H1 (cell line): ENCODE measurements around the gene TGFBI. TPM values are rescaled to one million over a fixed set of nuclear protein-coding genes. Genes with fewer than 3 reads are reported as not detected.

ENCODE experiments used
- CTCF ChIA-PET: fragments of 300-600 bp; sonication (Branson Sonifier 250); formaldehyde crosslinking; loops from one replicate; lab custom pipeline; 2021; ENCODE audit not compliant: partially characterized antibody; lab: Charles Lee
- POLR2A ChIA-PET: fragments of 300-600 bp; sonication (Branson Sonifier 250); formaldehyde crosslinking; loops from one replicate; lab custom pipeline; 2021; ENCODE audit warnings: inconsistent platforms; ENCODE audit not compliant: partially characterized antibody; lab: Charles Lee
- DNase-seq, 2 experiments: peaks; one replicate each; pipeline versions ENCODE4 v3.0.0 to v3.0.0-alpha.2; 2010 to 2022; ENCODE audit warnings: low spot score in 2 of 2, low read depth in 1 of 2, mixed read lengths in 1 of 2
- FAIRE-seq: peaks from 2 replicates; lab custom pipeline; 2011; peaks lifted over from hg19 to GRCh38; lab: Jason Lieb, UNC
- H2AFZ ChIP-seq: 2 replicates; pipeline ENCODE4 v1.8.1; 2012; ENCODE audit warnings: low read length, inconsistent platforms
- H2AK5ac ChIP-seq: 2 replicates; pipeline ENCODE4 v1.6.1; 2013; ENCODE audit warnings: low read depth, low read length
- H2BK120ac ChIP-seq: replicated peaks from 2 replicates; pipeline ENCODE3; 2013; ENCODE audit warnings: low read depth, low read length, inconsistent platforms
- H2BK12ac ChIP-seq: 2 replicates; pipeline ENCODE4 v1.6.1; 2013; ENCODE audit warnings: low read depth, low read length
- H2BK15ac ChIP-seq: 2 replicates; pipeline ENCODE4 v1.6.1; 2013; ENCODE audit warnings: low read length
- H2BK20ac ChIP-seq: 2 replicates; pipeline ENCODE4 v1.6.1; 2013; ENCODE audit warnings: low read length
- H2BK5ac ChIP-seq: 2 replicates; pipeline ENCODE4 v1.6.1; 2013; ENCODE audit warnings: low read depth, low read length
- H3K14ac ChIP-seq: 2 replicates; pipeline ENCODE4 v1.6.1; 2013; ENCODE audit warnings: inconsistent platforms; ENCODE audit not compliant: insufficient read length
- H3K18ac ChIP-seq: 2 replicates; pipeline ENCODE4 v1.6.1; 2013; ENCODE audit warnings: low read length; ENCODE audit errors: extremely low read depth
- H3K23ac ChIP-seq: 2 replicates; pipeline ENCODE4 v1.6.1; 2013; ENCODE audit warnings: inconsistent platforms; ENCODE audit not compliant: insufficient read length
- H3K23me2 ChIP-seq: 2 replicates; pipeline ENCODE4 v1.6.1; 2013; ENCODE audit warnings: low read depth, low read length
- H3K27ac ChIP-seq: 2 replicates; pipeline ENCODE4 v1.6.1; 2011; ENCODE audit warnings: low read depth, low read length, inconsistent platforms
- H3K27me3 ChIP-seq, 4 experiments: replicated peaks in 1 of 4; 1 replicate in 1 of 4; 2 replicates in 3 of 4; pipeline versions ENCODE4 v1.6.1 to v1.8.1; 2011 to 2013; ENCODE audit warnings: low read length in 3 of 4, mild to moderate bottlenecking in 3 of 4, inconsistent platforms in 2 of 4, mixed read lengths in 2 of 4, moderate library complexity in 1 of 4; ENCODE audit not compliant: control insufficient read depth in 3 of 4, insufficient read depth in 3 of 4; ENCODE audit errors: extremely low read depth in 1 of 4
- H3K36me3 ChIP-seq, 4 experiments: 2 replicates each; pipeline versions ENCODE4 v1.6.1 to v1.8.1; 2011 to 2013; ENCODE audit warnings: mild to moderate bottlenecking in 4 of 4, low read length in 3 of 4, moderate library complexity in 2 of 4, control low read depth in 1 of 4, inconsistent platforms in 1 of 4; ENCODE audit not compliant: insufficient read depth in 4 of 4, control insufficient read depth in 2 of 4
- H3K4ac ChIP-seq: replicated peaks from 2 replicates; pipeline ENCODE3; 2013; ENCODE audit warnings: low read length, low read depth, mixed read lengths, inconsistent platforms; ENCODE audit not compliant: insufficient read length
- H3K4me1 ChIP-seq, 4 experiments: replicated peaks in 1 of 4; 1 replicate in 1 of 4; 2 replicates in 3 of 4; pipeline versions ENCODE4 v1.6.1 to v1.8.1; 2011 to 2013; ENCODE audit warnings: low read length in 3 of 4, inconsistent platforms in 2 of 4, mixed read lengths in 1 of 4; ENCODE audit not compliant: insufficient read depth in 4 of 4, control insufficient read depth in 3 of 4
- H3K4me2 ChIP-seq, 2 experiments: 2 replicates each; pipeline versions ENCODE4 v1.6.1 to v1.8.1; 2011 to 2013; ENCODE audit warnings: low read depth in 2 of 2, low read length in 2 of 2, control low read depth in 1 of 2, inconsistent platforms in 1 of 2, mild to moderate bottlenecking in 1 of 2; ENCODE audit not compliant: insufficient read depth in 1 of 2
- H3K4me3 ChIP-seq, 4 experiments: fragments of 200-600, 300-600 bp in 1 of 4; sonication (generic), shearing (Covaris generic), sonication (Bioruptor Twin) in 1 of 4; 2 replicates each; pipeline versions ENCODE4 v1.5.1 to v1.8.1; 2011 to 2016; ENCODE audit warnings: low read length in 4 of 4, low read depth in 3 of 4, control low read depth in 2 of 4, inconsistent platforms in 2 of 4, mild to moderate bottlenecking in 2 of 4, mixed read lengths in 1 of 4, moderate library complexity in 1 of 4; ENCODE audit not compliant: insufficient read depth in 2 of 4; ENCODE audit errors: extremely low read depth in 1 of 4
- H3K56ac ChIP-seq: replicated peaks from 2 replicates; pipeline ENCODE3; 2013; ENCODE audit warnings: low read depth, mild to moderate bottlenecking, mixed read lengths, low read length, inconsistent platforms; ENCODE audit not compliant: insufficient read length
- H3K79me1 ChIP-seq: 2 replicates; pipeline ENCODE4 v1.6.1; 2013; ENCODE audit warnings: low read depth, low read length, control low read depth
- H3K79me2 ChIP-seq, 2 experiments: 2 replicates each; pipeline versions ENCODE4 v1.6.1 to v1.8.1; 2012 to 2013; ENCODE audit warnings: low read length in 2 of 2, mild to moderate bottlenecking in 2 of 2, inconsistent platforms in 1 of 2; ENCODE audit not compliant: insufficient read depth in 2 of 2, control insufficient read depth in 1 of 2
- H3K9ac ChIP-seq, 4 experiments: replicated peaks in 1 of 4; 1 replicate in 1 of 4; 2 replicates in 3 of 4; pipeline versions ENCODE4 v1.6.1 to v1.8.1; 2011 to 2013; ENCODE audit warnings: low read depth in 3 of 4, low read length in 3 of 4, control low read depth in 2 of 4, mild to moderate bottlenecking in 2 of 4, moderate library complexity in 2 of 4, inconsistent platforms in 1 of 4; ENCODE audit errors: extremely low read depth in 1 of 4
- H3K9me3 ChIP-seq, 2 experiments: 2 replicates each; pipeline versions ENCODE4 v1.6.1 to v1.8.1; 2012 to 2013; ENCODE audit warnings: mild to moderate bottlenecking in 2 of 2, moderate library complexity in 2 of 2, control low read depth in 1 of 2, inconsistent platforms in 1 of 2, low read depth in 1 of 2, low read length in 1 of 2, mixed read lengths in 1 of 2; ENCODE audit not compliant: insufficient read depth in 2 of 2
- H4K20me1 ChIP-seq, 2 experiments: replicated peaks in 1 of 2; 2 replicates each; pipeline versions ENCODE3 to v1.8.1; 2011 to 2013; ENCODE audit warnings: inconsistent platforms in 2 of 2, low read length in 2 of 2, mild to moderate bottlenecking in 1 of 2; ENCODE audit not compliant: insufficient read depth in 2 of 2, control insufficient read depth in 1 of 2
- H4K5ac ChIP-seq: 2 replicates; pipeline ENCODE4 v1.6.1; 2013; ENCODE audit warnings: low read length, low read depth, mixed read lengths, inconsistent platforms; ENCODE audit not compliant: insufficient read length
- H4K8ac ChIP-seq: 2 replicates; pipeline ENCODE4 v1.8.0; 2013; ENCODE audit warnings: mild to moderate bottlenecking, moderate library complexity, low read length, inconsistent platforms; ENCODE audit not compliant: insufficient read depth; ENCODE audit errors: extremely low read depth
- H4K91ac ChIP-seq: replicated peaks from 2 replicates; pipeline ENCODE3; 2013; ENCODE audit warnings: low read length, mixed read lengths, inconsistent platforms; ENCODE audit not compliant: insufficient read length
- KDM4A ChIP-seq: IDR thresholded peaks from one replicate; pipeline ENCODE4 v1.7.1; 2012; ENCODE audit warnings: low read depth, mild to moderate bottlenecking, moderate library complexity, low read length, inconsistent platforms; ENCODE audit not compliant: severe bottlenecking
- WGBS, 2 experiments: shearing (Covaris generic) in 1 of 2; methylation state at CpG; one replicate each; pipeline versions ENCODE4 v1.1.6 to v1.1.7; 2013 to 2015; ENCODE audit warnings: low lambda C conversion rate in 2 of 2, mixed read lengths in 2 of 2, inconsistent platforms in 1 of 2, low coverage in 1 of 2, missing lambda C conversion rate in 1 of 2; ENCODE audit not compliant: insufficient replicate concordance in 2 of 2, insufficient coverage in 1 of 2, insufficient read length in 1 of 2; ENCODE audit errors: extremely low coverage in 1 of 2, missing lambda C conversion rate in 1 of 2; 5-methylcytosine and 5-hydroxymethylcytosine counted together
- polyA plus RNA-seq, 7 experiments: library from polyadenylated mRNA; depleted of rRNA in 3 of 7; stranded (reverse) in 5 of 7; unstranded in 2 of 7; fragments of >200 nt in 5 of 7; fragments of 200-250 nt in 2 of 7; gene quantifications; 1 replicate in 5 of 7; 2 replicates in 1 of 7; 4 replicates in 1 of 7; pipeline versions ENCODE4 v1.2.1 to v1.2.3, GENCODE V29; 2011 to 2013; ENCODE audit warnings: missing spikeins in 2 of 7, mixed read lengths in 2 of 7
- total RNA-seq: library from RNA; stranded (reverse); fragmentation: NEBNext Ultra II Directional; extraction: Animal tissue kit (Norgen Biotek cat#: 25700); gene quantifications from 2 replicates; pipeline ENCODE4 v1.2.1, GENCODE V29; 2021

TGFBI gene
- total and polyA plus RNA-seq, 2 of the 8 experiments (the other 6 are each of a cell fraction or from before 2014, with no cell fraction given) = 6.0 to 8.5 TPM

GRCh38 chr5:136067422-136067821 is 38.6 kb downstream of the TGFBI start:
- H3K56ac ChIP-seq = no peak overlapping the region
- no peak overlapping the region for H3K4me3 ChIP-seq
- TF ChIP-seq KDM4A = no peak
- H3K9ac ChIP-seq = no peak overlapping the region
- ChIA-PET POLR2A (no interaction called here), CTCF (interaction anchor here (0.7 to 8.2 kb wide), 2 partner anchors 10 to 11 kb away, joined by 3 to 98 read pairs; no protein-coding TSS in a partner anchor)
- H3K27me3 ChIP-seq = no peaks in the 10 kb centered on the region
- no peak overlapping the region for H2BK5ac ChIP-seq
- no peak overlapping the region for H3K4me2 ChIP-seq
- FAIRE-seq = no peak
- no peak for DNase-seq
- H4K20me1 ChIP-seq = no peaks in the 10 kb centered on the region
- no peak overlapping the region for H3K18ac ChIP-seq
- no peak overlapping the region for H3K14ac ChIP-seq
- 93% methylated on average over 1 of the region's 1 CpG; no CpG with 5 or more reads in 1 of the 2 experiments for WGBS, 2 experiments
- no peak overlapping the region for H4K91ac ChIP-seq
- no peaks in the 10 kb centered on the region for H3K79me1 ChIP-seq
- H3K9me3 ChIP-seq = no peaks in the 10 kb centered on the region
- H2BK20ac ChIP-seq = no peak overlapping the region
- no peak overlapping the region for H2BK120ac ChIP-seq
- H2AFZ ChIP-seq = no peak overlapping the region
- no peak overlapping the region for H4K8ac ChIP-seq
- H2BK15ac ChIP-seq = no peak overlapping the region
- H3K23ac ChIP-seq = no peak overlapping the region
- no peak overlapping the region for H2AK5ac ChIP-seq
- H3K4ac ChIP-seq = no peak overlapping the region
- H3K4me1 ChIP-seq = no peaks in the 10 kb centered on the region; a peak in 1 of 7 replicates
- no peaks in the 10 kb centered on the region for H3K36me3 ChIP-seq
- H2BK12ac ChIP-seq = no peak overlapping the region
- H3K27ac ChIP-seq = no peak overlapping the region
- H3K23me2 ChIP-seq = no peaks in the 10 kb centered on the region
- H3K79me2 ChIP-seq = no peaks in the 10 kb centered on the region
- H4K5ac ChIP-seq = no peak overlapping the region
